Fibroblast of lung (primary cell): ENCODE measurements around the gene TBX3. TPM values are rescaled to one million over a fixed set of nuclear protein-coding genes. Genes with fewer than 3 reads are reported as not detected.

Experiments used
- DNase-seq, 2 donors: peaks; one replicate each; pipeline versions ENCODE4 v3.0.0 to v3.0.0-alpha.2; 2010; ENCODE audit warnings: low read depth in 2 of 2
- H2AFZ ChIP-seq: 2 replicates; pipeline ENCODE4 v1.5.1; 2012; ENCODE audit warnings: low read length, control low read depth, inconsistent platforms
- H3K27ac ChIP-seq: 2 replicates; pipeline ENCODE4 v1.5.1; 2011; ENCODE audit warnings: low read length, control low read depth; ENCODE audit not compliant: insufficient read depth
- H3K27me3 ChIP-seq: 2 replicates; pipeline ENCODE4 v1.5.1; 2011; ENCODE audit warnings: mild to moderate bottlenecking, low read length; ENCODE audit not compliant: control insufficient read depth, insufficient read depth
- H3K36me3 ChIP-seq: 2 replicates; pipeline ENCODE4 v1.5.1; 2011; ENCODE audit warnings: low read length; ENCODE audit not compliant: control insufficient read depth, insufficient read depth
- H3K4me1 ChIP-seq: 2 replicates; pipeline ENCODE4 v1.5.1; 2011; ENCODE audit warnings: low read length; ENCODE audit not compliant: control insufficient read depth, insufficient read depth; ENCODE audit errors: extremely low read depth
- H3K4me2 ChIP-seq: 2 replicates; pipeline ENCODE4 v1.5.1; 2011; ENCODE audit warnings: low read length, control low read depth; ENCODE audit not compliant: insufficient read depth; ENCODE audit errors: extremely low read depth
- H3K4me3 ChIP-seq, 4 experiments: fragments of 200-600 bp in 1 of 4; sonication (generic) in 1 of 4; replicated peaks in 1 of 4; 2 replicates each; pipeline ENCODE4 v1.5.1; 2011 to 2016; ENCODE audit warnings: low read length in 4 of 4, low read depth in 3 of 4, mild to moderate bottlenecking in 3 of 4, control low read depth in 2 of 4, inconsistent platforms in 1 of 4, mixed read lengths in 1 of 4; ENCODE audit not compliant: insufficient read depth in 1 of 4; ENCODE audit errors: control extremely low read depth in 1 of 4
- H3K79me2 ChIP-seq: 2 replicates; pipeline ENCODE4 v1.5.1; 2012; ENCODE audit warnings: mild to moderate bottlenecking, low read length, inconsistent platforms; ENCODE audit not compliant: control insufficient read depth, insufficient read depth
- H3K9ac ChIP-seq: 2 replicates; pipeline ENCODE4 v1.5.1; 2011; ENCODE audit warnings: mild to moderate bottlenecking, low read length, control low read depth; ENCODE audit not compliant: insufficient read depth
- H3K9me3 ChIP-seq: 2 replicates; pipeline ENCODE4 v1.5.1; 2012; ENCODE audit warnings: low read depth, low read length; ENCODE audit not compliant: control insufficient read depth, insufficient read depth
- H4K20me1 ChIP-seq: 2 replicates; pipeline ENCODE4 v1.5.1; 2011; ENCODE audit warnings: low read length; ENCODE audit not compliant: control insufficient read depth, insufficient read depth; ENCODE audit errors: extremely low read depth
- CTCF ChIP-seq, 2 donors: IDR thresholded peaks in 1 of 2; conservative IDR thresholded peaks in 1 of 2; 1 replicate in 1 of 2; 2 replicates in 1 of 2; pipeline ENCODE4 v1.5.1; 2011 to 2012; ENCODE audit warnings: low read length in 2 of 2, control low read depth in 1 of 2, inconsistent platforms in 1 of 2, low read depth in 1 of 2, mild to moderate bottlenecking in 1 of 2
- EZH2 ChIP-seq: IDR thresholded peaks from 2 replicates; pipeline ENCODE4 v1.5.1; 2012; ENCODE audit warnings: low read length, control low read depth, mild to moderate bottlenecking; ENCODE audit errors: missing control alignments
- polyA plus RNA-seq, 2 donors: library from polyadenylated mRNA; depleted of rRNA in 1 of 2; stranded (reverse) in 1 of 2; unstranded in 1 of 2; fragments of >200 nt; gene quantifications; 2 replicates each; pipeline ENCODE4 v1.2.1, GENCODE V29; 2011 to 2012; ENCODE audit warnings: missing spikeins in 1 of 2
- total RNA-seq: library from RNA; depleted of rRNA; stranded (reverse); fragments of >200 nt; gene quantifications from 2 replicates; pipeline ENCODE4 v1.2.1, GENCODE V29; 2014

TBX3 gene
- total and polyA plus RNA-seq, 2 donors (not counting 1 experiment from before 2014, with no cell fraction given): 19.9 to 66.4 TPM

- H4K20me1 ChIP-seq: no peaks in the 10 kb centered on the region
- no peak overlapping the region for H3K27ac ChIP-seq
- no peaks in the 10 kb centered on the region for H3K79me2 ChIP-seq
- H3K27me3 ChIP-seq: no peaks in the 10 kb centered on the region
- H2AFZ ChIP-seq: no peak overlapping the region
- TF ChIP-seq CTCF (conservative IDR thresholded peaks at IDR 0.05 in 1 of 2, IDR thresholded peaks at IDR 0.05 in 1 of 2; ENCODE audit: low read depth in 1 of 2, low read length in 2 of 2) (no peak), EZH2 (no peak)
- H3K4me1 ChIP-seq: no peaks in the 10 kb centered on the region
- no peak overlapping the region for H3K9ac ChIP-seq
- no peak overlapping the region for H3K4me3 ChIP-seq
- H3K9me3 ChIP-seq: no peaks in the 10 kb centered on the region
- no peak overlapping the region for H3K4me2 ChIP-seq
- no peak for DNase-seq
- no peaks in the 10 kb centered on the region for H3K36me3 ChIP-seq
These were observed 22.7 kb downstream of the TBX3 start for GRCh38 chr12:114661245-114661644.

- no peaks in the 10 kb centered on the region for H4K20me1 ChIP-seq
- DNase-seq: no peak
- no peaks in the 10 kb centered on the region for H3K79me2 ChIP-seq
- no peaks in the 10 kb centered on the region for H3K4me1 ChIP-seq
- no peak overlapping the region for H3K4me3 ChIP-seq
- H3K27ac ChIP-seq: no peak overlapping the region
- H3K9ac ChIP-seq: no peak overlapping the region
- H3K36me3 ChIP-seq: no peaks in the 10 kb centered on the region
- H2AFZ ChIP-seq: no peak overlapping the region
- TF ChIP-seq CTCF (conservative IDR thresholded peaks at IDR 0.05 in 1 of 2, IDR thresholded peaks at IDR 0.05 in 1 of 2; ENCODE audit: low read depth in 1 of 2, low read length in 2 of 2): no peak
- no peak for TF ChIP-seq EZH2
- no peaks in the 10 kb centered on the region for H3K27me3 ChIP-seq
- H3K4me2 ChIP-seq: no peak overlapping the region
- no peaks in the 10 kb centered on the region for H3K9me3 ChIP-seq
These were observed 24.9 kb downstream of the TBX3 start for GRCh38 chr12:114659084-114659483.

GRCh38 chr12:114658002-114658441 is 26.0 kb downstream of the TBX3 start:
- H3K27me3 ChIP-seq: no peaks in the 10 kb centered on the region
- peak in 1 of 2 donors; percentile 25 for DNase-seq
- no peak for TF ChIP-seq EZH2
- no peak for TF ChIP-seq CTCF (conservative IDR thresholded peaks at IDR 0.05 in 1 of 2, IDR thresholded peaks at IDR 0.05 in 1 of 2; ENCODE audit: low read depth in 1 of 2, low read length in 2 of 2)

More at GRCh38 chr12:114658002-114658441, 26.0 kb downstream of the TBX3 start:
- no peaks in the 10 kb centered on the region for H3K36me3 ChIP-seq
- no peaks in the 10 kb centered on the region for H4K20me1 ChIP-seq
- no peak overlapping the region for H2AFZ ChIP-seq
- H3K27ac ChIP-seq: no peak overlapping the region
- H3K9ac ChIP-seq: no peak overlapping the region
- no peak overlapping the region for H3K4me3 ChIP-seq
- no peaks in the 10 kb centered on the region for H3K79me2 ChIP-seq
- H3K4me2 ChIP-seq: no peak overlapping the region
- H3K9me3 ChIP-seq: no peaks in the 10 kb centered on the region
- H3K4me1 ChIP-seq: no peaks in the 10 kb centered on the region
